ENCODE measurements around the gene PCDH9. TPM values are rescaled to one million over a fixed set of nuclear protein-coding genes. Genes with fewer than 3 reads are reported as not detected.
A peak's percentile ranks its signal among the peaks of the same experiment; 100 is the strongest.

The PCDH9 gene
- total RNA-seq, 1 donor from 2014 or later = 14.7 TPM

DNA sequence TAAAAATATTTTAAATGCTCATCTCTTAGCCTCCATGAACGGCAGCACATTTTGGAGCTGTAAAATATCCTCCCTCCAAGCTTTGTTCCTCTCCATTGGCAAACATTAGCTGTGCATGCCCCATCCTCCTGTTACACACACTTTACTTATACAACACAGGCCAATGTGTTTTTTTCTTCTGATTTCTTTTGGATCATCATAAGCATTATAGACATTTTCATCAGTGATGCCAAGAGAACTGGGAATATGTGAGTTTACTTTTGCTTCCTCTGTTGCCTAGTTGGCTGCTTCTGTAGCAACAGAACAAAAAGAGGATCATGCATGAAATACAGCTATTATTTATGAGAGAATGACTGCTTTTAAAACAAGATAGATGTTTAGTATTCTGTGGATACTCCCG is 142.6 kb downstream of the PCDH9 start:
- TF ChIP-seq, protein P1, sequence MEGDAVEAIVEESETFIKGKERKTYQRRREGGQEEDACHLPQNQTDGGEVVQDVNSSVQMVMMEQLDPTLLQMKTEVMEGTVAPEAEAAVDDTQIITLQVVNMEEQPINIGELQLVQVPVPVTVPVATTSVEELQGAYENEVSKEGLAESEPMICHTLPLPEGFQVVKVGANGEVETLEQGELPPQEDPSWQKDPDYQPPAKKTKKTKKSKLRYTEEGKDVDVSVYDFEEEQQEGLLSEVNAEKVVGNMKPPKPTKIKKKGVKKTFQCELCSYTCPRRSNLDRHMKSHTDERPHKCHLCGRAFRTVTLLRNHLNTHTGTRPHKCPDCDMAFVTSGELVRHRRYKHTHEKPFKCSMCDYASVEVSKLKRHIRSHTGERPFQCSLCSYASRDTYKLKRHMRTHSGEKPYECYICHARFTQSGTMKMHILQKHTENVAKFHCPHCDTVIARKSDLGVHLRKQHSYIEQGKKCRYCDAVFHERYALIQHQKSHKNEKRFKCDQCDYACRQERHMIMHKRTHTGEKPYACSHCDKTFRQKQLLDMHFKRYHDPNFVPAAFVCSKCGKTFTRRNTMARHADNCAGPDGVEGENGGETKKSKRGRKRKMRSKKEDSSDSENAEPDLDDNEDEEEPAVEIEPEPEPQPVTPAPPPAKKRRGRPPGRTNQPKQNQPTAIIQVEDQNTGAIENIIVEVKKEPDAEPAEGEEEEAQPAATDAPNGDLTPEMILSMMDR (IDR thresholded peaks at IDR 0.05; ENCODE audit: borderline replicate concordance) = no peak
- Histone ChIP-seq H3K36me3 (no peaks in the 10 kb centered on the region), H3K9me3 (replicated peaks) (no peaks in the 10 kb centered on the region), H3K27me3 (ENCODE audit: low read depth) (no peaks in the 10 kb centered on the region), H3K4me3 (no peak overlapping the region), H3K4me1 (peaks cover 52% of the 10 kb centered on the region), H3K27ac (replicated peaks) (no peak overlapping the region)
- no peak for DNase-seq
- intact Hi-C loops (cut with micrococcal nuclease) = no loop called here

DNA sequence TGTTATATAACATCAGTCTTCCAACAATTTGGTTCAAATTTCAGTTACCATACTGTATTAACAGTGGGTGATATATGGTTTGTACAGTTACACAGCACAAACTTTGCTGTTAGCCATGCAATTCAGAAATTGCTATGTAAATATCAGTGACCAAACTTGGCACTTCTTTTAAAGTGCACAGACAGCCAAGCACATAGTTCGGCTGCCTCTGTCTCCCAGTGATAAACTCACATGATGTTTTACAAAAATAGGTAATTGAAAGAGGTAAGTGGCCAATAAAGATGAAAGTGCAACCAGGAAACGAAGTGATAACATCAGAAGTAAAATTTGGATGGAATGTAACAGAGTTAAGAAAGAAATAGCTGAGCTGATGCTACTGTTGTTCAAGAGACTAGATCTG is 143.9 kb downstream of the PCDH9 start:
- Histone ChIP-seq H3K9me3 (replicated peaks) (no peaks in the 10 kb centered on the region), H3K27ac (replicated peaks) (no peak overlapping the region), H3K36me3 (no peaks in the 10 kb centered on the region), H3K4me3 (no peak overlapping the region), H3K27me3 (ENCODE audit: low read depth) (no peaks in the 10 kb centered on the region), H3K4me1 (peaks cover 43% of the 10 kb centered on the region)
- DNase-seq = no peak
- intact Hi-C loops (cut with micrococcal nuclease) = no loop called here
- TF ChIP-seq, protein P1 (IDR thresholded peaks at IDR 0.05; ENCODE audit: borderline replicate concordance) = no peak

DNA sequence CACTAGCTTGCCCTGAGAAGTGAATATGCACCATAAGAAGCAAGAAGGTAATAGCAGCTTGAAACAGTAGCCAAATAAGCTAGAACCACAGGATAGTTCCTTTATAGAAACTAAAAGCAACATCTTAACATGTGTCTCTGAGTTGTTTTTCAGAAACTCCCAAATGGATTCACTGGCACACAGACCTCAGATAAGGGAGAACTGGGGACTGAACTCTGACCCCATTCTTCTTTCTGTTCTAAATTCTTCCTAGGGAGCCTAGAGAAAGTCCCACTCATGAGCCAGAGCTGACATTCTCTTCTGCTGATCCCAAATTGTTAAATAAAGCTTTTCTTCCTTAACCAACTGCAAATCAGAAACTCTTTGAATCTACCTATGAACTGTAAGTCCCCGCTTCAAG is 146.1 kb downstream of the PCDH9 start:
- TF ChIP-seq, protein P1 (IDR thresholded peaks at IDR 0.05; ENCODE audit: borderline replicate concordance) = no peak
- no peaks in the 10 kb centered on the region for H3K36me3 ChIP-seq
- H3K4me3 ChIP-seq = no peak overlapping the region
- no peak for DNase-seq
- no peaks in the 10 kb centered on the region for H3K9me3 ChIP-seq (replicated peaks)
- peak overlapping the region; percentile 25 for H3K27ac ChIP-seq (replicated peaks)
- no peaks in the 10 kb centered on the region for H3K27me3 ChIP-seq (ENCODE audit: low read depth)
- peaks cover 35% of the 10 kb centered on the region for H3K4me1 ChIP-seq
- intact Hi-C loops (cut with micrococcal nuclease) = no loop called here

DNA sequence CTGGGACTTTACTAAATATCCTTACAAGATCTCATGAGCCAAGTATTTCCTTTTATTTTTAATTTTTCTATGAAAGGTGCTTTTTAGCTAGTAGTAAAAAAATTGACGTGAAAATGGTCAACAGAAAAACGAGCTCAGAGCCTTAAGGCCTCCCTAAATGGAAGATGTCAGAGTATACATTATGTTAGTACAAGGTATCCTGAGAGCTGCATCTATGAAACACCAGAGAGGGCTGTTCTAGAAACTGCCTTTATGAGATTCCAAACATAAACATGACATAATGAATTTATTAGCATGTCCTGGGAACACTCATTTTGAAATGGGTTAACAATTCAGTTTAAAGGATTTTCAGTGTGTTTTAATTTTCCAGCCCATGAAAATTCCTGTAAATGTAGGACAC is 146.6 kb downstream of the PCDH9 start:
- Histone ChIP-seq H3K27ac (replicated peaks) (no peak overlapping the region), H3K36me3 (no peaks in the 10 kb centered on the region), H3K4me3 (no peak overlapping the region), H3K9me3 (replicated peaks) (no peaks in the 10 kb centered on the region), H3K4me1 (peaks cover 35% of the 10 kb centered on the region), H3K27me3 (ENCODE audit: low read depth) (no peaks in the 10 kb centered on the region)
- intact Hi-C loops (cut with micrococcal nuclease) = no loop called here
- TF ChIP-seq, protein P1 (IDR thresholded peaks at IDR 0.05; ENCODE audit: borderline replicate concordance) = no peak
- DNase-seq = no peak

DNA sequence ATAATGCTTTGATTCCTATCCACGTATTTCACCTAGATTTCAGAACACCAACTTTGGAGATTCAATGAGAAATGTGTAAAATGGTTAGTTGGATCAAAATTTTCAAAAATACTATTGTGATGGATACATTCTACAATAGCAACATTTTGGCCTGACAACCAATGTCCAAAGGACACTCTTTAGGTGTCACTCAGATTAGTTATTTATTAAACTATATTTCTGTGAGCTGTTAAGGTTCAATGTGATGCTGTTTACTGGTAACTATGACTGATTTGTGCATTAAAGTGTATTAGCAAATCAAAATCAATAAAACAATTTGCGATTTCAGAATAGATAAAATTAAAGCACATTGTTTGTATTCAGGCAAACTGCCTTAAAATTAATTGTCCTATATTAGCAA is 149.8 kb downstream of the PCDH9 start:
- Histone ChIP-seq H3K27ac (replicated peaks) (no peak overlapping the region), H3K27me3 (ENCODE audit: low read depth) (no peaks in the 10 kb centered on the region), H3K9me3 (replicated peaks) (no peaks in the 10 kb centered on the region), H3K36me3 (no peaks in the 10 kb centered on the region), H3K4me3 (no peak overlapping the region), H3K4me1 (peaks cover 14% of the 10 kb centered on the region)
- intact Hi-C loops (cut with micrococcal nuclease) = no loop called here
- no peak for DNase-seq
- TF ChIP-seq, protein P1 (IDR thresholded peaks at IDR 0.05; ENCODE audit: borderline replicate concordance) = no peak

DNA sequence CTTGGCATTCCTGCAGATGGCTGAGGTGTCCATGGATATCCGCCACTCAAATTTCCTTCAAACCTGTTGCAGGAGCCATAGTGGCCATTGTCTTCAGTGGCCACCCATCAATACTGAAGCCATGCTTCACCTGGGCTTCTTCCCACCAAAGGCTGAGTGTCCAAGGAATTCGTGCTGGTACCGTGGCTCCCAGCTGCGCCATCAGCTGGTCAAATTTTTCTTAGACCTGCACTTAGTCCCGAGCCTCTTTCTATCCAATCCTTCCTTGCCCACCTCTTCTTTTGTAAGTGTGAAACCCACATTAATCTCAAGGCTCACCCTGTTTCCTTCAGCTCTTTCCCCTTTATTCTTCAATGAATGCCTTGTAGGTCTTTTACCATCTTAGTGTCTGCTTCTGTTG is 152.1 kb downstream of the PCDH9 start:
- Histone ChIP-seq H3K36me3 (no peaks in the 10 kb centered on the region), H3K9me3 (replicated peaks) (no peaks in the 10 kb centered on the region), H3K4me3 (no peak overlapping the region), H3K27me3 (ENCODE audit: low read depth) (no peaks in the 10 kb centered on the region), H3K27ac (replicated peaks) (no peak overlapping the region), H3K4me1 (no peaks in the 10 kb centered on the region)
- no peak for DNase-seq
- intact Hi-C loops (cut with micrococcal nuclease) = loop anchor here (5.0 kb wide), 1 partner anchor 149 kb away; no protein-coding TSS in a partner anchor
- TF ChIP-seq, protein P1 (IDR thresholded peaks at IDR 0.05; ENCODE audit: borderline replicate concordance) = no peak
